ENCODE results near the gene COX6B2. TPM values are rescaled to one million over a fixed set of nuclear protein-coding genes. Genes with fewer than 3 reads are reported as not detected.

COX6B2 gene
- total and polyA plus RNA-seq, 12 donors: 0.17 to 0.18 TPM; not detected in 10

DNA sequence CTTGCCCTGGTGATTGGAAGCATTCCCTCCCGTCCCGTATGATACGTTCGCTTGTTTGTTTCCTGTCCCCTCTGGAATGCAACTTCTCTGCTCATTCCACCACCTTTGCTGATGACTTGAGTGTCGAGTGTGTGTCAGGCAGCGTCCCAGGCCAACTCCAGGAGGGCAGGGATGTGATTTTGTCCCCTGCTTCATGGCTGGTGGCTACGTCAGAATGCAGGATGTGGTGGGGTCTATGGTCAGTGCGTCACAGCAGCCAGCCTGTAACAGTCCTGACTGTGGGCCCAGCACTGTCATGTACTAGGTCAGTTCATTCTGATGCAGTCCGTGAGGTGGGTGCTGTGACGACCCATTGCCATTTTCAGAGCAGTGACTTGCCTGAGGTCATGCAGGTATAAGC lies 54.5 kb downstream of the COX6B2 start:
- Histone ChIP-seq H3K4me3 (no peak overlapping the region), H3K4me1 (replicated peaks in 1 of 2) (peaks cover 0 to 9% of the 10 kb centered on the region in 2 donors), H3K9me3 (replicated peaks in 1 of 3) (no peaks in the 10 kb centered on the region), H3K27ac (no peak overlapping the region), H3K36me3 (replicated peaks in 1 of 2) (peaks cover 0 to 12% of the 10 kb centered on the region in 2 donors), H3K27me3 (no peaks in the 10 kb centered on the region)
- 90 to 93% (median 91%) methylated on average over 6 to 10 of the region's 10 CpGs for WGBS, 4 donors
- TF ChIP-seq, protein P1, sequence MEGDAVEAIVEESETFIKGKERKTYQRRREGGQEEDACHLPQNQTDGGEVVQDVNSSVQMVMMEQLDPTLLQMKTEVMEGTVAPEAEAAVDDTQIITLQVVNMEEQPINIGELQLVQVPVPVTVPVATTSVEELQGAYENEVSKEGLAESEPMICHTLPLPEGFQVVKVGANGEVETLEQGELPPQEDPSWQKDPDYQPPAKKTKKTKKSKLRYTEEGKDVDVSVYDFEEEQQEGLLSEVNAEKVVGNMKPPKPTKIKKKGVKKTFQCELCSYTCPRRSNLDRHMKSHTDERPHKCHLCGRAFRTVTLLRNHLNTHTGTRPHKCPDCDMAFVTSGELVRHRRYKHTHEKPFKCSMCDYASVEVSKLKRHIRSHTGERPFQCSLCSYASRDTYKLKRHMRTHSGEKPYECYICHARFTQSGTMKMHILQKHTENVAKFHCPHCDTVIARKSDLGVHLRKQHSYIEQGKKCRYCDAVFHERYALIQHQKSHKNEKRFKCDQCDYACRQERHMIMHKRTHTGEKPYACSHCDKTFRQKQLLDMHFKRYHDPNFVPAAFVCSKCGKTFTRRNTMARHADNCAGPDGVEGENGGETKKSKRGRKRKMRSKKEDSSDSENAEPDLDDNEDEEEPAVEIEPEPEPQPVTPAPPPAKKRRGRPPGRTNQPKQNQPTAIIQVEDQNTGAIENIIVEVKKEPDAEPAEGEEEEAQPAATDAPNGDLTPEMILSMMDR (IDR thresholded peaks at IDR 0.05): no peak
- TF ChIP-seq POLR2A (IDR thresholded peaks at IDR 0.05): no peak
- no peak for DNase-seq
- intact Hi-C loops (cut with DNase I): loop anchor here (5.0 to 10.0 kb wide), 2 partner anchors 82 to 115 kb away; partner anchors contain the start of gene TMEM238 (in 1 of the 2)

Other genes with a start within 250 kb of the COX6B2 start
- 100 to 1,000 TPM in 1 of 9 donors, 10 to 100 TPM in 8; 45.8 to 113 (median 74.2) TPM for gene PPP1R12C, start 237.1 kb downstream of the COX6B2 start, total RNA-seq
- gene PPP1R12C, start 237.1 kb downstream of the COX6B2 start, polyA plus RNA-seq: 100 to 1,000 TPM in 2 of 3 donors, 10 to 100 TPM in 1; 22.1 to 251 (median 220) TPM
- gene TNNT1, start 205.5 kb downstream of the COX6B2 start, total RNA-seq: 10 to 100 TPM in 1 of 9 donors, 1 to 10 TPM in 1, under 1 TPM in 4, not detected in 3; 0.36 to 11.1 (median 0.90) TPM
- 1 to 10 TPM in 1 of 3 donors, under 1 TPM in 1, not detected in 1; 0.48 to 2.5 TPM for gene TNNT1, start 205.5 kb downstream of the COX6B2 start, polyA plus RNA-seq
- gene TNNI3, start 197.0 kb downstream of the COX6B2 start, total RNA-seq: 100 to 1,000 TPM in 1 of 9 donors, 10 to 100 TPM in 1, 1 to 10 TPM in 1, not detected in 6; 9.7 to 461 (median 20.5) TPM
- gene TNNI3, start 197.0 kb downstream of the COX6B2 start, polyA plus RNA-seq: 10 to 100 TPM in 2 of 3 donors, under 1 TPM in 1; 0.51 to 25.3 (median 24.4) TPM
- gene DNAAF3, start 188.1 kb downstream of the COX6B2 start, total RNA-seq: 1 to 10 TPM; 1.9 to 5.8 (median 3.4) TPM
- 1 to 10 TPM; 2.1 to 4.5 (median 3.9) TPM for gene DNAAF3, start 188.1 kb downstream of the COX6B2 start, polyA plus RNA-seq
- 10 to 100 TPM in 2 of 9 donors, 1 to 10 TPM in 2, under 1 TPM in 2, not detected in 3; 0.07 to 12.1 (median 3.5) TPM for gene SYT5, start 174.4 kb downstream of the COX6B2 start, total RNA-seq
- 10 to 100 TPM; 19.5 to 52.0 (median 22.1) TPM for gene SYT5, start 174.4 kb downstream of the COX6B2 start, polyA plus RNA-seq
- 100 to 1,000 TPM in 1 of 9 donors, 10 to 100 TPM in 8; 42.8 to 159 (median 54.8) TPM for gene PTPRH, start 145.2 kb downstream of the COX6B2 start, total RNA-seq
- 10 to 100 TPM; 30.1 to 54.9 (median 34.9) TPM for gene PTPRH, start 145.2 kb downstream of the COX6B2 start, polyA plus RNA-seq
- gene TMEM86B, start 126.0 kb downstream of the COX6B2 start, total RNA-seq: 1 to 10 TPM; 1.5 to 5.2 (median 4.1) TPM
- 10 to 100 TPM in 2 of 3 donors, under 1 TPM in 1; 0.20 to 47.8 (median 23.1) TPM for gene TMEM86B, start 126.0 kb downstream of the COX6B2 start, polyA plus RNA-seq
- gene PPP6R1, start 95.7 kb downstream of the COX6B2 start, total RNA-seq: 100 to 1,000 TPM in 2 of 9 donors, 10 to 100 TPM in 7; 28.9 to 116 (median 87.2) TPM
- gene PPP6R1, start 95.7 kb downstream of the COX6B2 start, polyA plus RNA-seq: 100 to 1,000 TPM in 1 of 3 donors, 10 to 100 TPM in 2; 33.4 to 102 (median 56.1) TPM
- 10 to 100 TPM; 22.0 to 46.0 (median 31.8) TPM for gene HSPBP1, start 74.6 kb downstream of the COX6B2 start, total RNA-seq
- 10 to 100 TPM; 18.8 to 49.8 (median 49.2) TPM for gene HSPBP1, start 74.6 kb downstream of the COX6B2 start, polyA plus RNA-seq
- 10 to 100 TPM in 7 of 9 donors, 1 to 10 TPM in 2; 2.0 to 24.9 (median 13.1) TPM for gene BRSK1, start 70.7 kb downstream of the COX6B2 start, total RNA-seq
- gene BRSK1, start 70.7 kb downstream of the COX6B2 start, polyA plus RNA-seq: 10 to 100 TPM in 2 of 3 donors, 1 to 10 TPM in 1; 7.2 to 64.3 (median 27.6) TPM
- gene TMEM150B, start 29.4 kb downstream of the COX6B2 start, total RNA-seq: 10 to 100 TPM in 2 of 9 donors, 1 to 10 TPM in 6, under 1 TPM in 1; 0.11 to 20.8 (median 7.9) TPM
- gene TMEM150B, start 29.4 kb downstream of the COX6B2 start, polyA plus RNA-seq: 1 to 10 TPM in 2 of 3 donors, under 1 TPM in 1; 0.51 to 4.7 (median 2.5) TPM
- gene KMT5C, start 14.8 kb downstream of the COX6B2 start, total RNA-seq: 10 to 100 TPM in 6 of 9 donors, 1 to 10 TPM in 3; 3.9 to 38.3 (median 14.9) TPM
- gene KMT5C, start 14.8 kb downstream of the COX6B2 start, polyA plus RNA-seq: 10 to 100 TPM in 2 of 3 donors, 1 to 10 TPM in 1; 1.4 to 56.7 (median 30.3) TPM
- gene GARIN5B, start 8.5 kb upstream of the COX6B2 start, total RNA-seq: not detected
- not detected for gene GARIN5B, start 8.5 kb upstream of the COX6B2 start, polyA plus RNA-seq
- gene IL11, start 15.7 kb upstream of the COX6B2 start, total RNA-seq: under 1 TPM in 2 of 9 donors, not detected in 7; 0.17 to 0.28 TPM
- 1 to 10 TPM in 1 of 3 donors, under 1 TPM in 1, not detected in 1; 0.24 to 1.1 TPM for gene IL11, start 15.7 kb upstream of the COX6B2 start, polyA plus RNA-seq
- 1 to 10 TPM in 2 of 9 donors, under 1 TPM in 1, not detected in 6; 0.55 to 2.3 (median 1.1) TPM for gene TMEM190, start 22.1 kb upstream of the COX6B2 start, total RNA-seq
- gene TMEM190, start 22.1 kb upstream of the COX6B2 start, polyA plus RNA-seq: 10 to 100 TPM in 1 of 3 donors, 1 to 10 TPM in 1, under 1 TPM in 1; 0.62 to 63.0 (median 4.7) TPM
- gene TMEM238, start 29.6 kb upstream of the COX6B2 start, total RNA-seq: 1 to 10 TPM in 8 of 9 donors, under 1 TPM in 1; 0.28 to 9.3 (median 2.9) TPM
- gene TMEM238, start 29.6 kb upstream of the COX6B2 start, polyA plus RNA-seq: under 1 TPM in 1 of 3 donors, not detected in 2; 0.13 TPM
- 1,000 to 10,000 TPM in 4 of 9 donors, 100 to 1,000 TPM in 5; 194 to 2,378 (median 694) TPM for gene RPL28, start 31.2 kb upstream of the COX6B2 start, total RNA-seq
- 1,000 to 10,000 TPM in 2 of 3 donors, 100 to 1,000 TPM in 1; 577 to 2,804 (median 2,164) TPM for gene RPL28, start 31.2 kb upstream of the COX6B2 start, polyA plus RNA-seq
- gene UBE2S, start 53.1 kb upstream of the COX6B2 start, total RNA-seq: 10 to 100 TPM; 13.0 to 57.1 (median 20.3) TPM
- gene UBE2S, start 53.1 kb upstream of the COX6B2 start, polyA plus RNA-seq: 10 to 100 TPM in 2 of 3 donors, 1 to 10 TPM in 1; 8.8 to 18.0 (median 11.9) TPM
- gene SHISA7, start 88.6 kb upstream of the COX6B2 start, total RNA-seq: under 1 TPM in 5 of 9 donors, not detected in 4; 0.08 to 0.49 (median 0.20) TPM
- 1 to 10 TPM in 2 of 3 donors, under 1 TPM in 1; 0.47 to 1.3 (median 1.1) TPM for gene SHISA7, start 88.6 kb upstream of the COX6B2 start, polyA plus RNA-seq
- 100 to 1,000 TPM in 1 of 9 donors, 10 to 100 TPM in 8; 58.2 to 181 (median 78.3) TPM for gene ISOC2, start 106.9 kb upstream of the COX6B2 start, total RNA-seq
- 100 to 1,000 TPM in 1 of 3 donors, 10 to 100 TPM in 2; 18.1 to 119 (median 75.0) TPM for gene ISOC2, start 106.9 kb upstream of the COX6B2 start, polyA plus RNA-seq
- not detected for gene C19orf85, start 110.0 kb upstream of the COX6B2 start, total RNA-seq
- not detected for gene C19orf85, start 110.0 kb upstream of the COX6B2 start, polyA plus RNA-seq
- gene ZNF628, start 121.9 kb upstream of the COX6B2 start, total RNA-seq: 10 to 100 TPM in 3 of 9 donors, 1 to 10 TPM in 5, under 1 TPM in 1; 0.83 to 27.9 (median 8.7) TPM
- gene ZNF628, start 121.9 kb upstream of the COX6B2 start, polyA plus RNA-seq: 10 to 100 TPM in 1 of 3 donors, 1 to 10 TPM in 1, under 1 TPM in 1; 0.04 to 17.5 (median 3.7) TPM
- 10 to 100 TPM in 6 of 9 donors, 1 to 10 TPM in 3; 4.9 to 46.7 (median 18.3) TPM for gene NAT14, start 130.5 kb upstream of the COX6B2 start, total RNA-seq
- gene NAT14, start 130.5 kb upstream of the COX6B2 start, polyA plus RNA-seq: 100 to 1,000 TPM in 1 of 3 donors, 10 to 100 TPM in 1, 1 to 10 TPM in 1; 6.2 to 108 (median 53.8) TPM
- 1 to 10 TPM in 8 of 9 donors, under 1 TPM in 1; 0.33 to 6.8 (median 4.4) TPM for gene SSC5D, start 133.7 kb upstream of the COX6B2 start, total RNA-seq
- gene SSC5D, start 133.7 kb upstream of the COX6B2 start, polyA plus RNA-seq: 1 to 10 TPM; 1.3 to 10.0 (median 1.5) TPM
- not detected for gene SBK2, start 182.4 kb upstream of the COX6B2 start, total RNA-seq
- gene SBK2, start 182.4 kb upstream of the COX6B2 start, polyA plus RNA-seq: not detected
- under 1 TPM in 2 of 9 donors, not detected in 7; 0.18 to 0.68 TPM for gene SBK3, start 190.8 kb upstream of the COX6B2 start, total RNA-seq
- under 1 TPM in 1 of 3 donors, not detected in 2; 0.10 TPM for gene SBK3, start 190.8 kb upstream of the COX6B2 start, polyA plus RNA-seq
- 10 to 100 TPM in 2 of 9 donors, 1 to 10 TPM in 7; 2.1 to 15.8 (median 7.9) TPM for gene ZNF579, start 226.1 kb upstream of the COX6B2 start, total RNA-seq
- 10 to 100 TPM in 2 of 3 donors, 1 to 10 TPM in 1; 2.8 to 27.1 (median 12.2) TPM for gene ZNF579, start 226.1 kb upstream of the COX6B2 start, polyA plus RNA-seq
- gene FIZ1, start 244.8 kb upstream of the COX6B2 start, total RNA-seq: 10 to 100 TPM in 4 of 9 donors, 1 to 10 TPM in 5; 4.4 to 19.7 (median 9.2) TPM
- gene FIZ1, start 244.8 kb upstream of the COX6B2 start, polyA plus RNA-seq: 10 to 100 TPM in 2 of 3 donors, 1 to 10 TPM in 1; 6.3 to 19.6 (median 15.2) TPM
- gene ZNF524, start 245.6 kb upstream of the COX6B2 start, total RNA-seq: 10 to 100 TPM in 8 of 9 donors, 1 to 10 TPM in 1; 7.7 to 83.7 (median 24.6) TPM
- gene ZNF524, start 245.6 kb upstream of the COX6B2 start, polyA plus RNA-seq: 10 to 100 TPM in 2 of 3 donors, under 1 TPM in 1; 0.93 to 57.6 (median 57.1) TPM